GM12878 (cell line): Measurements from ENCODE around the gene KRTAP10-2. TPM values are rescaled to one million over a fixed set of nuclear protein-coding genes. Genes with fewer than 3 reads are reported as not detected.

Experiments used
- ATAC-seq: fragments of 200-7000 bp; cut with Tn5 transposase; 3 replicates; pipeline ENCODE4 v1.9.1; 2020; ENCODE audit warnings: mild to moderate bottlenecking, moderate library complexity
- BruUV-seq: library from RNA; stranded (reverse); fragments of 400-500 nt; replicated peaks from 2 replicates; lab custom pipeline; 2021; lab: Mats Ljungman, UMichigan
- CTCF ChIA-PET: fragments of 300-600 bp; sonication (Branson Sonifier 250); formaldehyde crosslinking; extraction: SDS; loops from one replicate; lab custom pipeline; 2021; ENCODE audit warnings: inconsistent platforms; lab: Yijun Ruan, JAX
- POLR2A ChIA-PET: fragments of 350-600 bp; formaldehyde crosslinking; extraction: SDS; loops from one replicate; lab custom pipeline; 2021; ENCODE audit warnings: inconsistent platforms; lab: Charles Lee
- RAD21 ChIA-PET: fragments of 300-600 bp; sonication (Branson Sonifier 250); formaldehyde crosslinking; loops from one replicate; lab custom pipeline; 2023; ENCODE audit warnings: antibody characterized with exemption; ENCODE audit not compliant: unreplicated experiment; lab: Charles Lee
- SMC1A ChIA-PET: fragments of 300-600 bp; sonication (Branson Sonifier 250); formaldehyde crosslinking; loops from one replicate; lab custom pipeline; 2023; ENCODE audit not compliant: unreplicated experiment, uncharacterized antibody; lab: Charles Lee
- DNase-seq: peaks from one replicate; pipeline ENCODE4 v3.0.0-alpha.2; 2011; ENCODE audit warnings: low read depth, low spot score
- FAIRE-seq: peaks from 3 replicates; lab custom pipeline; 2011; peaks lifted over from hg19 to GRCh38; lab: Jason Lieb, UNC
- H2AFZ ChIP-seq: 2 replicates; pipeline ENCODE4 v1.6.0; 2011; ENCODE audit warnings: low read depth, low read length, control low read depth; ENCODE audit not compliant: control insufficient read depth
- H3K27ac ChIP-seq: 2 replicates; pipeline ENCODE4 v1.5.1; 2011; ENCODE audit warnings: control low read depth; ENCODE audit not compliant: control insufficient read depth, insufficient read depth
- H3K27me3 ChIP-seq, 2 experiments: replicated peaks in 1 of 2; 2 replicates each; pipeline versions ENCODE4 v1.6.0 to v1.6.1; 2011; ENCODE audit warnings: low read length in 1 of 2; ENCODE audit not compliant: control insufficient read depth in 2 of 2, insufficient read depth in 2 of 2
- H3K36me3 ChIP-seq, 2 experiments: 2 replicates each; pipeline ENCODE4 v1.5.1; 2011; ENCODE audit warnings: low read length in 1 of 2; ENCODE audit not compliant: control insufficient read depth in 2 of 2, insufficient read depth in 2 of 2
- H3K4me1 ChIP-seq: 2 replicates; pipeline ENCODE4 v1.6.1; 2011; ENCODE audit warnings: mild to moderate bottlenecking, low read length, moderate library complexity, mixed read lengths; ENCODE audit not compliant: control insufficient read depth, insufficient read depth
- H3K4me2 ChIP-seq: 2 replicates; pipeline ENCODE4 v1.6.0; 2011; ENCODE audit warnings: control low read depth; ENCODE audit not compliant: control insufficient read depth, insufficient read depth
- H3K4me3 ChIP-seq: fragments of 200-600 bp; sonication (generic); 2 replicates; pipeline ENCODE4 v1.5.1; 2016
- H3K79me2 ChIP-seq: 2 replicates; pipeline ENCODE4 v1.6.0; 2011; ENCODE audit warnings: low read length; ENCODE audit not compliant: control insufficient read depth, insufficient read depth
- H3K9ac ChIP-seq: 2 replicates; pipeline ENCODE4 v1.8.0; 2011; ENCODE audit warnings: low read length, control low read depth, mixed read lengths; ENCODE audit not compliant: control insufficient read depth, insufficient read depth
- H3K9me3 ChIP-seq: replicated peaks from 3 replicates; pipeline ENCODE4 v1.5.1; 2011; ENCODE audit warnings: mild to moderate bottlenecking, low read length; ENCODE audit not compliant: control insufficient read depth, insufficient read depth
- H4K20me1 ChIP-seq: 2 replicates; pipeline ENCODE4 v1.6.0; 2011; ENCODE audit not compliant: control insufficient read depth, insufficient read depth
- BHLHE40 ChIP-seq, 2 experiments: fragments of 450-650 bp in 1 of 2; IDR thresholded peaks; 2 replicates each; pipeline ENCODE4 v1.6.1; 2011 to 2017; ENCODE audit warnings: low read depth in 2 of 2, borderline replicate concordance in 1 of 2, improper control_type of control experiment in 1 of 2, low read length in 1 of 2, mild to moderate bottlenecking in 1 of 2
- BRCA1 ChIP-seq: IDR thresholded peaks from 2 replicates; pipeline ENCODE4 v1.6.1; 2011; ENCODE audit warnings: low read depth, low read length, improper control_type of control experiment
- CBFB ChIP-seq: IDR thresholded peaks from 2 replicates; pipeline ENCODE4 v1.6.1; 2016; ENCODE audit warnings: antibody characterized with exemption, low read depth
- CHD1 ChIP-seq: IDR thresholded peaks from 2 replicates; pipeline ENCODE4 v1.6.1; 2012; ENCODE audit warnings: low read depth, low read length, improper control_type of control experiment
- CHD4 ChIP-seq: fragments of 200-600 bp; sonication (generic); IDR thresholded peaks from 2 replicates; pipeline ENCODE4 v1.6.1; 2016; ENCODE audit warnings: mild to moderate bottlenecking
- HDAC6 ChIP-seq: fragments of 200-600 bp; sonication (generic); IDR thresholded peaks from one replicate; pipeline ENCODE4 v1.8.0; 2017; ENCODE audit warnings: antibody characterized with exemption; ENCODE audit not compliant: unreplicated experiment
- MTA2 ChIP-seq: fragments of 450-650 bp; IDR thresholded peaks from 2 replicates; pipeline ENCODE4 v1.6.1; 2016; ENCODE audit warnings: low read depth, mild to moderate bottlenecking, moderate library complexity
- NFYA ChIP-seq: IDR thresholded peaks from 2 replicates; pipeline ENCODE4 v1.6.1; 2011; ENCODE audit warnings: low read depth, mild to moderate bottlenecking, low read length, improper control_type of control experiment, borderline replicate concordance
- SIN3A ChIP-seq: IDR thresholded peaks from 2 replicates; pipeline ENCODE4 v1.6.1; 2012; ENCODE audit warnings: low read depth, low read length, improper control_type of control experiment
- ZBTB11 ChIP-seq: fragments of 450-650 bp; formaldehyde crosslinking; IDR thresholded peaks from 2 replicates; pipeline ENCODE4 v1.5.0; 2022; ENCODE audit warnings: mild to moderate bottlenecking, missing genetic modification characterization
- WGBS: methylation state at CpG from one replicate; pipeline ENCODE4 v1.1.6; 2016; ENCODE audit warnings: low lambda C conversion rate; ENCODE audit not compliant: insufficient replicate concordance, insufficient coverage; ENCODE audit errors: missing lambda C conversion rate; 5-methylcytosine and 5-hydroxymethylcytosine counted together
- in situ Hi-C: fragments of 300-500 bp; cut with MboI; formaldehyde crosslinking; loops from 9 replicates; pipeline ENCODE4 v1.14.3; 2018; ENCODE audit warnings: mixed read lengths
- intact Hi-C: fragments of 100-400 bp; cut with micrococcal nuclease; formaldehyde crosslinking; loops from one replicate; pipeline ENCODE4 v1.14.2; 2022; ENCODE audit not compliant: unreplicated experiment
- polyA plus RNA-seq, 11 experiments: library from polyadenylated mRNA; depleted of rRNA in 4 of 11; unstranded in 6 of 11; stranded (reverse) in 5 of 11; fragments of >200 nt; fragmentation: Nextera tagmentation in 4 of 11; fragmentation: Illumina TruSeq in 1 of 11; extraction: Ambion mirVana in 4 of 11; extraction: Trizol in 1 of 11; gene quantifications; 1 replicate in 1 of 11; 2 replicates in 10 of 11; pipeline versions ENCODE4 v1.2.1 to v1.2.3, GENCODE V29; 2011 to 2016; ENCODE audit warnings: inconsistent platforms in 2 of 11, missing spikeins in 2 of 11, low read depth in 1 of 11
- total RNA-seq, 4 experiments: library from RNA; depleted of rRNA in 3 of 4; stranded (reverse); fragments of >200 nt in 3 of 4; fragmentation: Illumina TruSeq in 1 of 4; extraction: Trizol in 1 of 4; gene quantifications; 2 replicates each; pipeline versions ENCODE4 v1.2.1 to v1.2.3, GENCODE V29; 2013 to 2021
- TF ChIP-seq, protein P1 (sequence below): fragments of 450-650 bp; formaldehyde crosslinking; IDR thresholded peaks from 2 replicates; pipeline ENCODE4 v1.4.0; 2022; ENCODE audit warnings: mild to moderate bottlenecking, moderate library complexity
- TF ChIP-seq, protein P2 (sequence below): fragments of 450-650 bp; IDR thresholded peaks from 2 replicates; pipeline ENCODE4 v1.6.1; 2018; ENCODE audit warnings: mild to moderate bottlenecking, low read depth, moderate library complexity; ENCODE audit not compliant: partially characterized antibody

Gene KRTAP10-2
- total and polyA plus RNA-seq, 10 of the 15 experiments (the other 5 are each of a cell fraction or from before 2014, with no cell fraction given): not detected

GRCh38 chr21:44589586-44590305 lies 38.4 kb upstream of the KRTAP10-2 start:
- TF ChIP-seq HDAC6 (no peak), CHD1 (no peak), BHLHE40 (IDR thresholded peaks at IDR 0.05; ENCODE audit: borderline replicate concordance in 1 of 2, low read depth in 2 of 2, low read length in 1 of 2) (no peak), MTA2 (no peak), SIN3A (no peak), BRCA1 (no peak), ZBTB11 (no peak), NFYA (no peak), CBFB (no peak), CHD4 (no peak)
- TF ChIP-seq, protein P1, sequence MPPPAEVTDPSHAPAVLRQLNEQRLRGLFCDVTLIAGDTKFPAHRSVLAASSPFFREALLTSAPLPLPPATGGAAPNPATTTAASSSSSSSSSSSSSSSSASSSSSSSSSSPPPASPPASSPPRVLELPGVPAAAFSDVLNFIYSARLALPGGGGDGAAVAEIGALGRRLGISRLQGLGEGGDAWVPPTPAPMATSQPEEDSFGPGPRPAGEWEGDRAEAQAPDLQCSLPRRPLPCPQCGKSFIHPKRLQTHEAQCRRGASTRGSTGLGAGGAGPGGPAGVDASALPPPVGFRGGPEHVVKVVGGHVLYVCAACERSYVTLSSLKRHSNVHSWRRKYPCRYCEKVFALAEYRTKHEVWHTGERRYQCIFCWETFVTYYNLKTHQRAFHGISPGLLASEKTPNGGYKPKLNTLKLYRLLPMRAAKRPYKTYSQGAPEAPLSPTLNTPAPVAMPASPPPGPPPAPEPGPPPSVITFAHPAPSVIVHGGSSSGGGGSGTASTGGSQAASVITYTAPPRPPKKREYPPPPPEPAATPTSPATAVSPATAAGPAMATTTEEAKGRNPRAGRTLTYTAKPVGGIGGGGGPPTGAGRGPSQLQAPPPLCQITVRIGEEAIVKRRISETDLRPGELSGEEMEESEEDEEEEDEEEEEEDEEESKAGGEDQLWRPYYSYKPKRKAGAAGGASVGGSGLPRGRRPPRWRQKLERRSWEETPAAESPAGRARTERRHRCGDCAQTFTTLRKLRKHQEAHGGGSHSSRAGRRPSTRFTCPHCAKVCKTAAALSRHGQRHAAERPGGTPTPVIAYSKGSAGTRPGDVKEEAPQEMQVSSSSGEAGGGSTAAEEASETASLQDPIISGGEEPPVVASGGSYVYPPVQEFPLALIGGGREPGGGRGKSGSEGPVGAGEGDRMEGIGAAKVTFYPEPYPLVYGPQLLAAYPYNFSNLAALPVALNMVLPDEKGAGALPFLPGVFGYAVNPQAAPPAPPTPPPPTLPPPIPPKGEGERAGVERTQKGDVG (CRISPR knock-in tag): no peak
- TF ChIP-seq, protein P2, sequence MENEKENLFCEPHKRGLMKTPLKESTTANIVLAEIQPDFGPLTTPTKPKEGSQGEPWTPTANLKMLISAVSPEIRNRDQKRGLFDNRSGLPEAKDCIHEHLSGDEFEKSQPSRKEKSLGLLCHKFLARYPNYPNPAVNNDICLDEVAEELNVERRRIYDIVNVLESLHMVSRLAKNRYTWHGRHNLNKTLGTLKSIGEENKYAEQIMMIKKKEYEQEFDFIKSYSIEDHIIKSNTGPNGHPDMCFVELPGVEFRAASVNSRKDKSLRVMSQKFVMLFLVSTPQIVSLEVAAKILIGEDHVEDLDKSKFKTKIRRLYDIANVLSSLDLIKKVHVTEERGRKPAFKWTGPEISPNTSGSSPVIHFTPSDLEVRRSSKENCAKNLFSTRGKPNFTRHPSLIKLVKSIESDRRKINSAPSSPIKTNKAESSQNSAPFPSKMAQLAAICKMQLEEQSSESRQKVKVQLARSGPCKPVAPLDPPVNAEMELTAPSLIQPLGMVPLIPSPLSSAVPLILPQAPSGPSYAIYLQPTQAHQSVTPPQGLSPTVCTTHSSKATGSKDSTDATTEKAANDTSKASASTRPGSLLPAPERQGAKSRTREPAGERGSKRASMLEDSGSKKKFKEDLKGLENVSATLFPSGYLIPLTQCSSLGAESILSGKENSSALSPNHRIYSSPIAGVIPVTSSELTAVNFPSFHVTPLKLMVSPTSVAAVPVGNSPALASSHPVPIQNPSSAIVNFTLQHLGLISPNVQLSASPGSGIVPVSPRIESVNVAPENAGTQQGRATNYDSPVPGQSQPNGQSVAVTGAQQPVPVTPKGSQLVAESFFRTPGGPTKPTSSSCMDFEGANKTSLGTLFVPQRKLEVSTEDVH: no peak
- FAIRE-seq: no peak
- no peaks in the 10 kb centered on the region for H3K79me2 ChIP-seq
- no peak overlapping the region for H3K27ac ChIP-seq
- ChIA-PET POLR2A (no interaction called here), SMC1A (no interaction called here), RAD21 (no interaction called here), CTCF (no interaction called here)
- no TSS peak for BruUV-seq
- no peaks in the 10 kb centered on the region for H3K36me3 ChIP-seq
- no peak for ATAC-seq
- no peak overlapping the region for H3K4me3 ChIP-seq
- H3K4me1 ChIP-seq: no peaks in the 10 kb centered on the region
- H2AFZ ChIP-seq: no peak overlapping the region
- intact Hi-C loops: no loop called here
- no peaks in the 10 kb centered on the region for H3K27me3 ChIP-seq
- H4K20me1 ChIP-seq: no peaks in the 10 kb centered on the region
- H3K9me3 ChIP-seq: no peaks in the 10 kb centered on the region
- WGBS: 46% methylated on average over 21 of the region's 24 CpGs
- no peak for DNase-seq
- H3K9ac ChIP-seq: no peak overlapping the region
- in situ Hi-C loops: no loop called here
- no peak overlapping the region for H3K4me2 ChIP-seq
